DND-41 (cell line): ENCODE measurements around the gene PPP3CA.

Experiments
- ATAC-seq: fragments of 200-7000 bp; cut with Tn5 transposase; 3 replicates; pipeline ENCODE4 v1.9.1; 2021; ENCODE audit warnings: low read depth; ENCODE audit not compliant: insufficient read depth
- DNase-seq: peaks from one replicate; pipeline ENCODE4 v3.0.0-alpha.2; 2020
- H2AFZ ChIP-seq: 2 replicates; pipeline ENCODE4 v1.6.0; 2012; ENCODE audit warnings: low read depth, low read length
- H3K27ac ChIP-seq: 2 replicates; pipeline ENCODE4 v1.5.1; 2012; ENCODE audit warnings: low read length, inconsistent platforms
- H3K27me3 ChIP-seq: fragments of 200-600 bp; sonication (generic); 2 replicates; pipeline ENCODE4 v1.6.0; 2012; ENCODE audit warnings: low read length, mild to moderate bottlenecking, inconsistent platforms; ENCODE audit not compliant: insufficient read depth, poor library complexity
- H3K36me3 ChIP-seq: 2 replicates; pipeline ENCODE4 v1.5.1; 2012; ENCODE audit warnings: low read length, inconsistent platforms; ENCODE audit not compliant: insufficient read depth
- H3K4me1 ChIP-seq: 2 replicates; pipeline ENCODE4 v1.5.1; 2012; ENCODE audit warnings: mild to moderate bottlenecking, low read length; ENCODE audit not compliant: insufficient read depth
- H3K4me2 ChIP-seq: 2 replicates; pipeline ENCODE4 v1.6.0; 2012; ENCODE audit warnings: mild to moderate bottlenecking, moderate library complexity, low read length, inconsistent platforms; ENCODE audit not compliant: insufficient read depth
- H3K4me3 ChIP-seq, 2 experiments: fragments of 200-600 bp in 1 of 2; shearing (Covaris generic) in 1 of 2; 2 replicates each; pipeline ENCODE4 v1.5.1; 2012 to 2016; ENCODE audit warnings: inconsistent platforms in 2 of 2, low read length in 2 of 2, mild to moderate bottlenecking in 2 of 2, low read depth in 1 of 2, moderate library complexity in 1 of 2
- H3K79me2 ChIP-seq: 2 replicates; pipeline ENCODE4 v1.6.0; 2012; ENCODE audit warnings: low read length, inconsistent platforms; ENCODE audit not compliant: insufficient read depth
- H3K9ac ChIP-seq: 2 replicates; pipeline ENCODE4 v1.6.0; 2012; ENCODE audit warnings: low read depth, mild to moderate bottlenecking, inconsistent platforms, low read length, moderate library complexity
- H3K9me3 ChIP-seq: 2 replicates; pipeline ENCODE4 v1.5.1; 2012; ENCODE audit warnings: low read length, moderate library complexity, mild to moderate bottlenecking, inconsistent platforms; ENCODE audit not compliant: insufficient read depth, severe bottlenecking
- H4K20me1 ChIP-seq: 2 replicates; pipeline ENCODE4 v1.6.0; 2012; ENCODE audit warnings: low read length; ENCODE audit not compliant: insufficient read depth
- CTCF ChIP-seq: IDR thresholded peaks from 2 replicates; pipeline ENCODE4 v1.5.1; 2012; ENCODE audit warnings: borderline replicate concordance, low read length, moderate library complexity, mild to moderate bottlenecking; ENCODE audit not compliant: poor library complexity, severe bottlenecking; ENCODE audit errors: extremely low read depth
- EZH2 ChIP-seq: IDR thresholded peaks from 3 replicates; pipeline ENCODE4 v1.6.1; 2012; ENCODE audit warnings: borderline replicate concordance, low read depth, mild to moderate bottlenecking, moderate library complexity, low read length, inconsistent platforms; ENCODE audit not compliant: severe bottlenecking

Gene PPP3CA

GRCh38 chr4:101326576-101326975, 20.8 kb downstream of the PPP3CA start:
- Histone ChIP-seq H3K9me3 (no peaks in the 10 kb centered on the region), H3K4me2 (no peak overlapping the region), H2AFZ (no peak overlapping the region), H3K4me1 (peaks cover 24% of the 10 kb centered on the region), H3K36me3 (no peaks in the 10 kb centered on the region), H3K27me3 (no peaks in the 10 kb centered on the region), H3K4me3 (no peak overlapping the region), H4K20me1 (peaks cover 26% of the 10 kb centered on the region; the same call in 1 of the 2 replicates), H3K27ac (no peak overlapping the region), H3K9ac (no peak overlapping the region), H3K79me2 (peaks cover 49% of the 10 kb centered on the region)
- DNase-seq: no peak
- ATAC-seq: no peak
- TF ChIP-seq CTCF (no peak), EZH2 (no peak)

GRCh38 chr4:101322743-101323142, 24.6 kb downstream of the PPP3CA start:
- Histone ChIP-seq H3K9me3 (no peaks in the 10 kb centered on the region), H3K36me3 (no peaks in the 10 kb centered on the region), H3K27me3 (no peaks in the 10 kb centered on the region), H4K20me1 (peaks cover 15% of the 10 kb centered on the region; the same call in 1 of the 2 replicates), H3K4me3 (no peak overlapping the region), H3K4me1 (peaks cover 4% of the 10 kb centered on the region), H3K4me2 (no peak overlapping the region), H3K79me2 (peaks cover 46% of the 10 kb centered on the region), H2AFZ (no peak overlapping the region), H3K27ac (no peak overlapping the region), H3K9ac (no peak overlapping the region)
- no peak for ATAC-seq
- TF ChIP-seq EZH2 (no peak), CTCF (no peak)
- no peak for DNase-seq

- no peaks in the 10 kb centered on the region for H3K27me3 ChIP-seq
- TF ChIP-seq CTCF: no peak
- no peak for TF ChIP-seq EZH2
- H3K4me1 ChIP-seq: no peaks in the 10 kb centered on the region
- no peak overlapping the region for H3K27ac ChIP-seq
- H3K36me3 ChIP-seq: no peaks in the 10 kb centered on the region
- peaks cover 9% of the 10 kb centered on the region; the same call in 1 of the 2 replicates for H4K20me1 ChIP-seq
- peaks cover 39% of the 10 kb centered on the region for H3K79me2 ChIP-seq
- no peaks in the 10 kb centered on the region for H3K9me3 ChIP-seq
- no peak overlapping the region for H3K4me2 ChIP-seq
- H2AFZ ChIP-seq: no peak overlapping the region
- DNase-seq (no peak), ATAC-seq (no peak)
- no peak overlapping the region for H3K4me3 ChIP-seq
- H3K9ac ChIP-seq: no peak overlapping the region
Observed at GRCh38 chr4:101321481-101322042, 25.8 kb downstream of the PPP3CA start.
